Activated T-cell treated with anti-CD3 and anti-CD28 coated beads for 48 hours (primary cell): ENCODE data around the gene ZNF555.
A peak's percentile ranks its signal among the peaks of the same experiment; 100 is the strongest.
"Not testable (repeated sequence)": the region's sequence is repeated elsewhere in the genome, so short reads cannot be mapped to it uniquely, and the experiment has no call there.

Experiments
- DNase-seq: peaks from one replicate; pipeline ENCODE4 v3.0.0-alpha.2; 2020; ENCODE audit warnings: low read depth

The ZNF555 gene

DNA sequence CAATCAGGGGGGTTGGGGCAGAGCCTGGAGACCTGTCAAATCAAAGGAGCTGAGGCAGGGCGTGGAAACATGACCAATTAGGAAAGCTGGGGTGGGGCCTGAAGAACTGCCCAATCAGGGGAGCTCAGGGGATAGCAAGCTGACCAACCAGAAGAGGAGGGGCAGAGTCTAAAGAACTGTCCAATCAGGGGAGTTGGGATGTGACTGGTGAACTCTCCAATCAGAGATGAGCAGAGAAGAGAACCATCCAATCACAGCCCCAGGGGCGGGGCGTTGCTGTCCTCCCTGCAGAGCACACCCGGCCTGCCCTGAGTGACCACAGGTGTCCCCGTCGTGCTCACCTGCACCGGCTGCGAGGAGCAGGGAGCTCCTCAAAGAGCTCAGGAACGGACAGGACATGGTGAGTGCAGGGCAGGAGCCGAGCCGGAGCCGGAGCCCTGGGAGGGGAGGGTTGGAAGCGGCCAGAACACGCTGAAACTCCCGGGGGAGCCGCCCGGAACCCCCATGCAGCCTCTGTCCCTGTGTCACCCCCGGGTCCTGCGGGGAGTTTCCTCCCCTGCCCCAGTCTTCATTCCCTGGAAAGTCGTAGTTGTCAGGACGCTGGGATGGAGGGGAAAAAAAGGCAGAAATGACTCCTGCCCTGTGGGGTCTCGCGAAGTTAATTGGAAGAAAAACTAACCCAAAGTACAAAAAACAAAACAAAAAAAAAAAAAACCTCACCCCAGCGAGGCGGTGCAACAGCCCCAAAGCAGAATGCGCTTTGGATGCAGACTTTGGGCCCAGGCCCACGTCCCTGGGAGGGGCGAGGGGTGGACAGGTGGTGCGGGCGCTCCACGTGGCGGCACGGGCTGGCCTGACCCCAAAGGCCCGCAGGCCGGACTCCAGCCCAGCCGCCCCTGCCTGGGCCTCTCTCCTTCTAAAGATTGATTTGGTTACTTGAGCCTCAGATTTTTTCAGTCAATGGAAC, 26.0 kb downstream of the ZNF555 start, which contains the start of gene ZNF556:
ZNF556 (plus strand) TSS at position 311 of the 967 bp plus-strand sequence; CDS start at position 398, 87 bp downstream.
- no peak for DNase-seq

- no peak for DNase-seq
These were observed 28.3 kb downstream of the ZNF555 start for GRCh38 chr19:2869618-2870017.

GRCh38 chr19:2872175-2872574, 30.9 kb downstream of the ZNF555 start:
- not testable (repeated sequence) for DNase-seq

GRCh38 chr19:2877398-2878331, 36.4 kb downstream of the ZNF555 start:
- DNase-seq = no peak

- DNase-seq = no peak
These were observed 42.6 kb downstream of the ZNF555 start for GRCh38 chr19:2883686-2884439.

- no peak for DNase-seq
These were observed 44.5 kb downstream of the ZNF555 start for GRCh38 chr19:2885736-2886135.

- DNase-seq = no peak
These were observed 46.2 kb downstream of the ZNF555 start for GRCh38 chr19:2887391-2887914.

- DNase-seq = peak; percentile 52
These were observed 47.5 kb downstream of the ZNF555 start for GRCh38 chr19:2888731-2889224.

- not testable (repeated sequence) for DNase-seq
These were observed 49.3 kb downstream of the ZNF555 start for GRCh38 chr19:2890531-2890930.

DNA sequence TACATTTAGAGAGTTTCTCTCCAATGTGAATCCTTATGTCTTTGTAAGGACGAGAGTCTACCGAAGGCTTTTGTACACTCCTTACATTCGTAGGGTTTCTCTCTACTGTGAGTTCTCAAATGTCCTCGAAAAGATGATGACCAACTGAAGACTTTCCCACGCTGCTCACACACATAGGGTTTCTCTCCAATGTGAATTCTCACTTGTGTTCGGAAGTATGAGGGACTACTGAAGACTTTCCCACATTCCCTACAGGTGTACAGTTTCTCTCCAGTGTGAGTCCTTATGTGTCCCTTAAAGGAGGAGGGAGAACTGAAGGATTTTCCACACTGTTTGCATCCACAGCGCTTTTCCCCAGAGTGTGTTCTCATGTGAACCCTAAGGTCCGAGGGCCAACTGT, 55.4 kb downstream of the ZNF555 start:
- DNase-seq = no peak

DNA sequence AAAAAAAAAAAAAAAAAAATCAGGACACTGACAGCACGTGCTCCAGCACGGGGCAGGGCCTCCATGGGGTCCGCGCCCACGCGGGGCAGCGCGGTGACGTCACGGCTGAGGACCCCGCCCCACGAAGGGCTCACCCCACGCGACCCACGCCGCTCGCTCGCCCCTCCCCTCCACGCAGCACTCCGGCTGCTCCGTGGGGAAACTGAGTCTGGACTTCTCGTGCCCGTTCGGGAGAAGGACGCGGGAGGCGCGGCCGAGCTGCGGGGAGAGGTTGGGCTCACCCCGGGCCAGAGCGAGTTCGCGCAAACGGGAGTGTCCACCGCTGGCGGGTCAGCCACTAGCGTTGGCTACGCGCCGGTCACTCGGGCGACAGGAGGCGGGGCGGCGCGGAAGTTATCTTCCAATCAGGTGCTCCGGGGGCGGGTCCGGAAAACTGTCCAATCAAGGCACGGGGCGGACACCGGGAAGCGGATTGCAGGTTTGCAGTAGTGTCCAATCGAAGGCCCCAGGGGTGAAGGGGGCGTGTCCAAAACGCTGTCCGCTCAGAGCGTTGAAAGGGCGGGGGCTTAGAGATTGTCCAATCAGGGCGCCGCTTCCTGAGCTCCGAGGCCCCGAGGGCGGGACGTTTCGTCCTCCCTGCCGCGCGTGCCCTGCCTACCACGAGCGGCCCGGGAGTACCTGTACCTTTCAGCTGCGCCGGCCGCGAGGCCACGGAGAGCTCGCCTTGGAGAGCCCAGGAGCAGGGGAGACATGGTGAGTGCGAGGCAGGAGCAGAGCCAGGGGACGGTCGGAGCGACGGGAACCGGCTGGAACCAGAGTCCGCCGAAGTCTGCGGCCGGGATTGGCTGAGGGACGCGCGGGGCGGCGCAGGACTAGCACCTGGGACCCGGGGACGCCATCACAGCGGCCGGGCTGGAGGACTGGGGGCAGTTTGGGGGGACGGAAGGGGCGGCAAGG, 59.3 kb downstream of the ZNF555 start, which contains the start of gene ZNF57:
ZNF57 (plus strand) TSS at position 633 of the 957 bp plus-strand sequence; CDS start at position 751, 118 bp downstream.
- DNase-seq = peak; percentile 97

DNA sequence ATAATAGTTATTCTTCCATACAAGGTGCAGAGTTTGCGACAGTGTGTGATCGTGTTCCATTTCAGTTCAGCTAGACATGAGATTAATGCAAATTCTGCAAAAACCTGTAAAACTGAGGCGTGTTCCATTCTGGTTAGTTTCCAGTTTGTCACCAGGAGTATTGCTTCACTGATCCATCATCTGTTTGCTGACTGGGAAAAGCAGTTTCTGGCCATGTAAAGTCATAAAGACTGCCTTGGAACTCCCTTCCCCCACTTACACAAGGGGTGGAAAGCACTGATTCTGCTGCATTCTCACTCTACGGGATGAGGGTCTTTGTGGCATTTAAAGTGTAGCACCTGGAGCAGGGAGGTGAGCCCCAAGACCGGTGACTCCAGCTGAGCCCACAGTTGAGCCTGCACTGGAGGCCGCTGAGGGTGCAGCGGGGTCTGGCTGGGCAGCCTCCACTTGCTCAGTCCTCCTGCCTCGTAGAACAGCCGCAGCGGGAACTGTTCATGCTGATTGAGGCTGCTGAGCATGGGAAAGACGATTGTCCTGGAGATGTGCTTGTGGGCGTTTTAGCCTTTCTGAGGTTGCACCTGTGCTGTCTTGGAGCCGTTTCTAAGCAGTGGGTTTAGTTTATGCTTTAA, 61.4 kb downstream of the ZNF555 start:
- no peak for DNase-seq

- DNase-seq = not testable (repeated sequence)
These were observed 62.1 kb downstream of the ZNF555 start for GRCh38 chr19:2903326-2903725.

- no peak for DNase-seq
These were observed 64.7 kb downstream of the ZNF555 start for GRCh38 chr19:2905918-2906519.

DNA sequence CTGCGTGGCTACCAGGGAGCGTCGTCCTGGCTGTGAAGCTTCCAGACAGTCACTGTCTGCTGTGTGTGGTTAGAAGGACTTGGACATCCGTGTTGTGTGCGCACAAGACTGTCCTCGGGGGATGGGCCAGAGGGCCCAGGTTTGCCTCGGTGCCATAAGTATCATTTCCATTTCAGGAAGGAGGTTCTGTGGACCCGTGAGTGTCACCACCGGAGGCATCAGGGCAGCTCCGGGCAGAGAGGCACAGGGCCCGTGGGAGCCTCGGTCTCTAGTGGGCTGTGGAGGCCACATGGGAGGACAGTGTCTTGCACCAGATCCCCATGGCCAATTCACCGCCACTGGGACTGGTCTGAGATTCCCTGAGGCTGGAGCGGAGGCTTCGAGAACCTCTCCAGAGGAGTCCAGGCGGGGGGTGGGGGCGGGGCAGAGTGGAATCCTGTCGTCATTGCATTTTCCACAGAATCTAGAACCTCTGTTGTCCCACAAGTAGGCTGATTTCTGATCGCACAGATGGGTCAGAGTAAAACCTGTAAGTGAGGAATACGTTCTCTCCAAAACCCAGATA, 65.4 kb downstream of the ZNF555 start:
- no peak for DNase-seq
